ENCODE data around the gene SMYD3.

Gene SMYD3

GRCh38 chr1:246081138-246081702 lies 425.9 kb downstream of the SMYD3 start:
- H3K9me3 ChIP-seq (ENCODE audit: control insufficient read depth, insufficient read depth, low read depth, low read length), result no peaks in the 10 kb centered on the region
- H3K27ac ChIP-seq (ENCODE audit: extremely low read depth, low read depth, low read length), result no peak overlapping the region
- H3K4me3 ChIP-seq (ENCODE audit: low read depth, low read length), result no peak overlapping the region
- ChIA-PET POLR2A (no interaction called here), CTCF (interaction anchor here (0.7 kb wide), 1 partner anchor 49 kb away, joined by 3 read pairs; no protein-coding TSS in a partner anchor)
- no peaks in the 10 kb centered on the region for H3K36me3 ChIP-seq (ENCODE audit: control insufficient read depth in 2 of 2, insufficient read depth in 1 of 2, low read length in 2 of 2)
- TF ChIP-seq ZNF600 (tag by site-specific recombination; IDR thresholded peaks at IDR 0.05), result no peak
- TF ChIP-seq ZNF302 (tag by site-specific recombination; IDR thresholded peaks at IDR 0.05; ENCODE audit: low read depth), result no peak
- TF ChIP-seq ZNF26 (tag by site-specific recombination; IDR thresholded peaks at IDR 0.05), result no peak
- no peak for TF ChIP-seq ZNF777 (tag by site-specific recombination; IDR thresholded peaks at IDR 0.05; ENCODE audit: borderline replicate concordance)
- TF ChIP-seq ZNF704 (tag by site-specific recombination; IDR thresholded peaks at IDR 0.05), result no peak
- no peak for TF ChIP-seq ZNF645 (tag by site-specific recombination; IDR thresholded peaks at IDR 0.05)
- H3K4me1 ChIP-seq (ENCODE audit: control insufficient read depth, insufficient read depth, low read length), result no peaks in the 10 kb centered on the region

GRCh38 chr1:246080031-246080430 lies 427.0 kb downstream of the SMYD3 start:
- Histone ChIP-seq H3K36me3 (ENCODE audit: control insufficient read depth in 2 of 2, insufficient read depth in 1 of 2, low read length in 2 of 2) (no peaks in the 10 kb centered on the region), H3K9me3 (ENCODE audit: control insufficient read depth, insufficient read depth, low read depth, low read length) (no peaks in the 10 kb centered on the region), H3K4me3 (ENCODE audit: low read depth, low read length) (no peak overlapping the region), H3K27ac (ENCODE audit: extremely low read depth, low read depth, low read length) (no peak overlapping the region), H3K4me1 (ENCODE audit: control insufficient read depth, insufficient read depth, low read length) (no peaks in the 10 kb centered on the region)
- TF ChIP-seq ZSCAN23 (tag by site-specific recombination; IDR thresholded peaks at IDR 0.05) (no peak), YY1 (tag by site-specific recombination; IDR thresholded peaks at IDR 0.05) (no peak), ZNF26 (tag by site-specific recombination; IDR thresholded peaks at IDR 0.05) (no peak), ZNF354C (tag by site-specific recombination; IDR thresholded peaks at IDR 0.05; ENCODE audit: borderline replicate concordance, low read depth) (no peak), REST (tag by site-specific recombination; IDR thresholded peaks at IDR 0.05) (no peak), ZNF843 (tag by site-specific recombination; IDR thresholded peaks at IDR 0.05) (no peak), TCF7L2 (IDR thresholded peaks at IDR 0.05; ENCODE audit: borderline replicate concordance, low read depth, low read length) (no peak), MZF1 (tag by site-specific recombination; IDR thresholded peaks at IDR 0.05; ENCODE audit: borderline replicate concordance) (no peak), ZNF174 (tag by site-specific recombination; IDR thresholded peaks at IDR 0.05) (no peak), ZNF596 (tag by site-specific recombination; IDR thresholded peaks at IDR 0.05) (no peak), ZNF133 (tag by site-specific recombination; IDR thresholded peaks at IDR 0.05) (no peak), ZNF366 (tag by site-specific recombination; conservative IDR thresholded peaks at IDR 0.05) (no peak), SCRT1 (tag by site-specific recombination; IDR thresholded peaks at IDR 0.05; ENCODE audit: borderline replicate concordance) (no peak)
- CTCF ChIA-PET, result no interaction called here
- POLR2A ChIA-PET, result no interaction called here
